Hepatocyte (in vitro differentiated cells): ENCODE results near the gene SPATA31E1. TPM values are rescaled to one million over a fixed set of nuclear protein-coding genes. Genes with fewer than 3 reads are reported as not detected.

Experiments used
- DNase-seq: peaks from one replicate; pipeline ENCODE4 v3.0.0-alpha.2; 2016; ENCODE audit warnings: low spot score
- H2AFZ ChIP-seq: fragments of 200-600 bp; sonication (generic); 2 replicates; pipeline ENCODE4 v1.6.0; 2016; ENCODE audit warnings: antibody characterized with exemption, mild to moderate bottlenecking
- H3K27ac ChIP-seq: fragments of 200-600 bp; sonication (generic); 2 replicates; pipeline ENCODE4 v1.5.1; 2016; ENCODE audit warnings: mild to moderate bottlenecking
- H3K27me3 ChIP-seq: fragments of 200-600 bp; sonication (generic); 2 replicates; pipeline ENCODE4 v1.6.1; 2016
- H3K36me3 ChIP-seq: fragments of 200-600 bp; sonication (generic); replicated peaks from 2 replicates; pipeline ENCODE4 v1.5.1; 2016; ENCODE audit warnings: low read depth; ENCODE audit not compliant: insufficient read depth
- H3K4me1 ChIP-seq: fragments of 200-600 bp; sonication (generic); 2 replicates; pipeline ENCODE4 v1.5.1; 2016; ENCODE audit warnings: mild to moderate bottlenecking, moderate library complexity; ENCODE audit not compliant: insufficient read depth
- H3K4me2 ChIP-seq: fragments of 200-600 bp; sonication (generic); 2 replicates; pipeline ENCODE4 v1.6.0; 2016
- H3K4me3 ChIP-seq: fragments of 200-600 bp; sonication (generic); 2 replicates; pipeline ENCODE4 v1.5.1; 2016; ENCODE audit warnings: mild to moderate bottlenecking
- H3K79me2 ChIP-seq: fragments of 200-600 bp; sonication (generic); 2 replicates; pipeline ENCODE4 v1.6.0; 2017; ENCODE audit warnings: mild to moderate bottlenecking
- H3K9me2 ChIP-seq: fragments of 200-600 bp; sonication (generic); replicated peaks from 2 replicates; pipeline ENCODE4 v1.6.0; 2017; ENCODE audit warnings: mild to moderate bottlenecking; ENCODE audit not compliant: insufficient read depth
- H3K9me3 ChIP-seq: fragments of 200-600 bp; sonication (generic); 2 replicates; pipeline ENCODE4 v1.5.1; 2016; ENCODE audit warnings: low read depth, mild to moderate bottlenecking
- H4K20me1 ChIP-seq: fragments of 200-600 bp; sonication (generic); 2 replicates; pipeline ENCODE4 v1.6.0; 2016; ENCODE audit warnings: mild to moderate bottlenecking; ENCODE audit not compliant: insufficient read depth, poor library complexity, severe bottlenecking
- CTCF ChIP-seq: fragments of 200-600 bp; sonication (generic); IDR thresholded peaks from 2 replicates; pipeline ENCODE4 v1.5.1; 2016; ENCODE audit warnings: antibody characterized with exemption, mild to moderate bottlenecking; ENCODE audit not compliant: poor library complexity
- EZH2 ChIP-seq: fragments of 200-600 bp; sonication (generic); IDR thresholded peaks from 2 replicates; pipeline ENCODE4 v1.6.1; 2016; ENCODE audit warnings: antibody characterized with exemption, mild to moderate bottlenecking, borderline replicate concordance
- EZH2phosphoT487 ChIP-seq: fragments of 200-600 bp; sonication (generic); IDR thresholded peaks from one replicate; pipeline ENCODE4 v1.6.1; 2018; ENCODE audit warnings: antibody characterized with exemption, mild to moderate bottlenecking, low read depth, moderate library complexity; ENCODE audit not compliant: unreplicated experiment, severe bottlenecking
- WGBS: methylation state at CpG from one replicate; pipeline ENCODE4 v1.1.6; 2016; ENCODE audit warnings: low lambda C conversion rate; ENCODE audit errors: missing lambda C conversion rate; 5-methylcytosine and 5-hydroxymethylcytosine counted together
- polyA plus RNA-seq: library from polyadenylated mRNA; unstranded; fragments of >200 nt; fragmentation: Nextera tagmentation; extraction: Ambion mirVana; gene quantifications from 2 replicates; pipeline ENCODE4 v1.2.1, GENCODE V29; 2016
- total RNA-seq: library from RNA; depleted of rRNA; stranded (reverse); fragments of >200 nt; gene quantifications from 2 replicates; pipeline ENCODE4 v1.2.3, GENCODE V29; 2014

SPATA31E1 gene
- total and polyA plus RNA-seq, 2 experiments from 2014 or later = not detected

GRCh38 chr9:87836951-87837705 lies 45.5 kb upstream of the SPATA31E1 start:
- no peak for DNase-seq
- Histone ChIP-seq H2AFZ (no peak overlapping the region), H4K20me1 (no peaks in the 10 kb centered on the region), H3K4me1 (no peaks in the 10 kb centered on the region), H3K27ac (no peak overlapping the region), H3K4me2 (no peak overlapping the region), H3K4me3 (no peak overlapping the region), H3K9me2 (no peaks in the 10 kb centered on the region), H3K9me3 (no peaks in the 10 kb centered on the region), H3K27me3 (no peaks in the 10 kb centered on the region), H3K36me3 (no peaks in the 10 kb centered on the region), H3K79me2 (no peaks in the 10 kb centered on the region)
- TF ChIP-seq CTCF = no peak
- TF ChIP-seq EZH2 = no peak
- no peak for TF ChIP-seq EZH2phosphoT487
- WGBS = 80% methylated on average over 7 of the region's 7 CpGs

- Histone ChIP-seq H2AFZ (no peak overlapping the region), H4K20me1 (no peaks in the 10 kb centered on the region), H3K27me3 (no peaks in the 10 kb centered on the region), H3K27ac (no peak overlapping the region), H3K9me3 (no peaks in the 10 kb centered on the region), H3K9me2 (no peaks in the 10 kb centered on the region), H3K4me3 (no peak overlapping the region), H3K4me2 (no peak overlapping the region), H3K36me3 (no peaks in the 10 kb centered on the region), H3K79me2 (no peaks in the 10 kb centered on the region), H3K4me1 (no peaks in the 10 kb centered on the region)
- TF ChIP-seq EZH2phosphoT487 (no peak), EZH2 (no peak), CTCF (no peak)
- WGBS = 74% methylated on average over 1 of the region's 1 CpG
- no peak for DNase-seq
Observed at GRCh38 chr9:87840134-87840533, 42.5 kb upstream of the SPATA31E1 start.

- no peak for DNase-seq
Observed at GRCh38 chr9:87842878-87843585, 39.6 kb upstream of the SPATA31E1 start.

More at GRCh38 chr9:87842878-87843585, 39.6 kb upstream of the SPATA31E1 start:
- Histone ChIP-seq H3K27ac (no peak overlapping the region), H3K4me3 (no peak overlapping the region), H3K9me3 (no peaks in the 10 kb centered on the region), H3K4me2 (no peak overlapping the region), H4K20me1 (no peaks in the 10 kb centered on the region), H3K9me2 (no peaks in the 10 kb centered on the region), H3K79me2 (no peaks in the 10 kb centered on the region), H3K36me3 (no peaks in the 10 kb centered on the region), H3K4me1 (no peaks in the 10 kb centered on the region), H3K27me3 (no peaks in the 10 kb centered on the region), H2AFZ (no peak overlapping the region)
- TF ChIP-seq CTCF (no peak), EZH2phosphoT487 (no peak), EZH2 (no peak)
- 96% methylated on average over 28 of the region's 28 CpGs for WGBS
